HCT116 (cell line): ENCODE data around the gene MYO1B. TPM values are rescaled to one million over a fixed set of nuclear protein-coding genes. Genes with fewer than 3 reads are reported as not detected.

Source experiments
- ATAC-seq: fragments of 200-7000 bp; cut with Tn5 transposase; 2 replicates; pipeline ENCODE4 v1.9.1; 2020; ENCODE audit warnings: mild to moderate bottlenecking, moderate library complexity
- BruUV-seq: library from RNA; stranded (reverse); fragments of 400-500 nt; replicated peaks from 2 replicates; lab custom pipeline; 2021; lab: Mats Ljungman, UMichigan
- CTCF ChIA-PET: fragments of 300-600 bp; sonication (Branson Sonifier 250); formaldehyde crosslinking; loops from one replicate; lab custom pipeline; 2021; ENCODE audit warnings: antibody characterized with exemption; lab: Charles Lee
- POLR2A ChIA-PET: fragments of 300-600, 350-600 bp; sonication (Branson Sonifier 250); formaldehyde crosslinking; loops from one replicate; lab custom pipeline; 2021; ENCODE audit warnings: antibody characterized with exemption; lab: Charles Lee
- RAD21 ChIA-PET, 2 experiments: fragments of 300-600 bp; sonication (Branson Sonifier 250); formaldehyde crosslinking; loops; one replicate each; lab custom pipeline; 2023; ENCODE audit warnings: low total read pairs in 2 of 2; ENCODE audit not compliant: uncharacterized antibody in 2 of 2, unreplicated experiment in 2 of 2, low non-redundant PET in 1 of 2; lab: Charles Lee
- DNase-seq: peaks from one replicate; pipeline ENCODE4 v3.0.0-alpha.2; 2010; ENCODE audit warnings: low read depth, low spot score
- H2AFZ ChIP-seq: fragments of 200-600 bp; shearing (Covaris generic), sonication (generic); 2 replicates; pipeline ENCODE4 v1.6.1; 2017; ENCODE audit warnings: low read depth, mixed run types, mixed read lengths, antibody characterized with exemption, low read length; ENCODE audit not compliant: poor library complexity, severe bottlenecking
- H3K27ac ChIP-seq: 2 replicates; pipeline ENCODE4 v1.5.1; 2012; ENCODE audit warnings: low read depth, low read length
- H3K27me3 ChIP-seq: fragments of 200-600 bp; sonication (generic); 2 replicates; pipeline ENCODE4 v1.6.1; 2016; ENCODE audit warnings: mixed run types, low read length, mixed read lengths; ENCODE audit not compliant: insufficient read depth
- H3K36me3 ChIP-seq, 2 experiments: fragments of 200-500 bp in 1 of 2; fragments of 200-600 bp in 1 of 2; sonication (Bioruptor generic) in 1 of 2; sonication (generic) in 1 of 2; 2 replicates each; pipeline versions ENCODE4 v1.5.1 to v1.6.1; 2014 to 2016; ENCODE audit warnings: low read length in 2 of 2, inconsistent platforms in 1 of 2, mixed read lengths in 1 of 2, mixed run types in 1 of 2; ENCODE audit not compliant: insufficient read depth in 2 of 2, control insufficient read depth in 1 of 2
- H3K4me1 ChIP-seq, 2 experiments: fragments of 200-600 bp in 1 of 2; sonication (generic) in 1 of 2; 2 replicates each; pipeline versions ENCODE4 v1.5.1 to v1.6.1; 2012 to 2017; ENCODE audit warnings: low read length in 2 of 2, inconsistent platforms in 1 of 2, mild to moderate bottlenecking in 1 of 2, mixed read lengths in 1 of 2, mixed run types in 1 of 2, moderate library complexity in 1 of 2; ENCODE audit not compliant: insufficient read depth in 2 of 2, control insufficient read depth in 1 of 2
- H3K4me2 ChIP-seq: fragments of 200-600 bp; sonication (generic); 2 replicates; pipeline ENCODE4 v1.6.1; 2017; ENCODE audit warnings: mixed run types, low read length, mixed read lengths
- H3K4me3 ChIP-seq, 2 experiments: fragments of 200-600 bp in 1 of 2; sonication (generic) in 1 of 2; replicated peaks in 1 of 2; 2 replicates each; pipeline ENCODE4 v1.5.1; 2011 to 2016; ENCODE audit warnings: low read length in 2 of 2, control low read depth in 1 of 2, low read depth in 1 of 2, mild to moderate bottlenecking in 1 of 2, mixed read lengths in 1 of 2, mixed run types in 1 of 2
- H3K79me2 ChIP-seq: fragments of 200-600 bp; sonication (generic); 2 replicates; pipeline ENCODE4 v1.6.1; 2017; ENCODE audit warnings: mild to moderate bottlenecking, mixed run types, low read length, moderate library complexity, mixed read lengths; ENCODE audit not compliant: insufficient read depth
- H3K9ac ChIP-seq: fragments of 200-600 bp; sonication (generic); 2 replicates; pipeline ENCODE4 v1.6.1; 2016; ENCODE audit warnings: low read length, mixed read lengths
- H3K9me2 ChIP-seq: fragments of 200-600 bp; sonication (generic), shearing (Covaris generic); 2 replicates; pipeline ENCODE4 v1.6.1; 2017; ENCODE audit warnings: mixed run types, mild to moderate bottlenecking, moderate library complexity; ENCODE audit not compliant: insufficient read depth
- H3K9me3 ChIP-seq, 2 experiments: fragments of 200-500 bp in 1 of 2; fragments of 200-600 bp in 1 of 2; sonication (Bioruptor generic) in 1 of 2; sonication (generic) in 1 of 2; 2 replicates each; pipeline ENCODE4 v1.6.1; 2014 to 2017; ENCODE audit warnings: low read length in 2 of 2, mixed read lengths in 2 of 2, inconsistent platforms in 1 of 2, low read depth in 1 of 2, mild to moderate bottlenecking in 1 of 2, mixed run types in 1 of 2, moderate library complexity in 1 of 2; ENCODE audit not compliant: control insufficient read depth in 1 of 2, insufficient read depth in 1 of 2
- H4K20me1 ChIP-seq: fragments of 200-600 bp; sonication (generic), shearing (Covaris generic); 2 replicates; pipeline ENCODE4 v1.6.1; 2017; ENCODE audit warnings: mixed run types, mild to moderate bottlenecking, moderate library complexity; ENCODE audit not compliant: insufficient read depth
- CBX3 ChIP-seq: IDR thresholded peaks from 2 replicates; pipeline ENCODE4 v1.6.1; 2012; ENCODE audit warnings: low read depth
- CEBPB ChIP-seq: IDR thresholded peaks from 2 replicates; pipeline ENCODE4 v1.6.1; 2012; ENCODE audit warnings: low read depth
- EGR1 ChIP-seq: IDR thresholded peaks from 2 replicates; pipeline ENCODE4 v1.6.1; 2012; ENCODE audit warnings: low read depth
- EZH2 ChIP-seq: fragments of 200-600 bp; sonication (generic); IDR thresholded peaks from 2 replicates; pipeline ENCODE4 v1.6.1; 2017; ENCODE audit warnings: antibody characterized with exemption, mixed run types
- EZH2phosphoT487 ChIP-seq: fragments of 200-600 bp; IDR thresholded peaks from 2 replicates; pipeline ENCODE4 v1.6.1; 2018; ENCODE audit warnings: antibody characterized with exemption, borderline replicate concordance
- JUND ChIP-seq: IDR thresholded peaks from 2 replicates; pipeline ENCODE4 v1.6.1; 2012
- POLR2A ChIP-seq: IDR thresholded peaks from 2 replicates; pipeline ENCODE4 v1.7.0; 2011; ENCODE audit warnings: borderline replicate concordance; ENCODE audit not compliant: insufficient read depth, insufficient read length; ENCODE audit errors: extremely low read depth
- POLR2AphosphoS5 ChIP-seq: IDR thresholded peaks from 2 replicates; pipeline ENCODE4 v1.6.1; 2011; ENCODE audit warnings: mild to moderate bottlenecking, low read depth, low read length, moderate library complexity
- RAD21 ChIP-seq: IDR thresholded peaks from 2 replicates; pipeline ENCODE4 v1.6.1; 2012; ENCODE audit warnings: low read depth, mild to moderate bottlenecking
- SP1 ChIP-seq: IDR thresholded peaks from 2 replicates; pipeline ENCODE4 v1.6.1; 2012; ENCODE audit warnings: low read depth
- SRF ChIP-seq: IDR thresholded peaks from 2 replicates; pipeline ENCODE4 v1.6.1; 2012; ENCODE audit warnings: low read depth
- TCF7L2 ChIP-seq: IDR thresholded peaks from 2 replicates; pipeline ENCODE4 v1.7.0; 2011; ENCODE audit warnings: borderline replicate concordance, inconsistent platforms; ENCODE audit not compliant: insufficient read depth, insufficient read length; ENCODE audit errors: extremely low read depth
- ZFX ChIP-seq: fragments of 450-650 bp; IDR thresholded peaks from 2 replicates; pipeline ENCODE4 v1.6.1; 2017
- ZNF274 ChIP-seq: fragments of 200-500 bp; sonication (Bioruptor generic); IDR thresholded peaks from 2 replicates; pipeline ENCODE4 v1.6.1; 2014; ENCODE audit warnings: mild to moderate bottlenecking, low read depth, low read length, inconsistent platforms
- intact Hi-C: fragments of 100-400 bp; cut with micrococcal nuclease; formaldehyde crosslinking; loops from 2 replicates; pipeline ENCODE4 v1.10.0; 2022
- total RNA-seq: library from RNA; stranded (reverse); gene quantifications from one replicate; pipeline ENCODE4 v1.2.1, GENCODE V29; 2021; ENCODE audit not compliant: unreplicated experiment
- TF ChIP-seq, protein P1 (sequence below): IDR thresholded peaks from 2 replicates; pipeline ENCODE4 v1.6.1; 2012
- TF ChIP-seq, protein P2 (sequence below): IDR thresholded peaks from 2 replicates; pipeline ENCODE4 v1.6.1; 2012; ENCODE audit warnings: low read depth
- TF ChIP-seq, protein P3 (sequence below): IDR thresholded peaks from 2 replicates; pipeline ENCODE4 v1.6.1; 2011; ENCODE audit warnings: mild to moderate bottlenecking, low read length, moderate library complexity; ENCODE audit not compliant: insufficient replicate concordance; ENCODE audit errors: extremely low read depth

The MYO1B gene
- total RNA-seq, 1 experiment from 2014 or later = 51.7 TPM

DNA sequence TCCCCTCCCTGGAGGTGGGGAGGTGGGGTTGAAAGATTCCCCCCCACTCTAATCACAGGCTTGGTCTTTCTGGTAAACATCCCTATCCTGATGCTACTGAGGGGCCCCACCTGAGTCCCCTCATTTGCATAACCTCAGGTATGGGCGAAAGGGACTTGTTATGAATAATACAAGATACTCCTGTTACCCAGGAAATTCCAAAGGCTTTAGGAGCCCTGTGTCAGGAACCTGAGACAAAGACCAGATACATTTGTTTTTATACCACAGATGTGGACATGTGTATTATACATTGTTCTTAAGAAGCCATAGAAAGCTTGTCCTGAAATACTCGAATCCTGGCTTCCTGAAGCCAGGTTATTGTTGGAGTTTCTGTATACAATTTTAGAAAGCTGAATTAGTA lies 62.8 kb downstream of the MYO1B start:
- H3K27ac ChIP-seq = no peak overlapping the region
- DNase-seq = no peak
- POLR2A ChIA-PET = no interaction called here

More for the DNA sequence above, 62.8 kb downstream of the MYO1B start:
- CTCF ChIA-PET = no interaction called here
- H3K4me3 ChIP-seq = no peak overlapping the region
- H3K9ac ChIP-seq = no peak overlapping the region
- TF ChIP-seq CBX3 = no peak
- TF ChIP-seq JUND = no peak
- TF ChIP-seq POLR2A = no peak
- no peak for TF ChIP-seq EZH2phosphoT487
- TF ChIP-seq POLR2AphosphoS5 = no peak
- no peak for TF ChIP-seq SRF
- TF ChIP-seq EZH2 = no peak
- no peak for TF ChIP-seq ZFX
- TF ChIP-seq, protein P1, sequence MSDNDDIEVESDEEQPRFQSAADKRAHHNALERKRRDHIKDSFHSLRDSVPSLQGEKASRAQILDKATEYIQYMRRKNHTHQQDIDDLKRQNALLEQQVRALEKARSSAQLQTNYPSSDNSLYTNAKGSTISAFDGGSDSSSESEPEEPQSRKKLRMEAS = no peak
- TF ChIP-seq TCF7L2 = no peak
- no peak for TF ChIP-seq CEBPB
- TF ChIP-seq, protein P2, sequence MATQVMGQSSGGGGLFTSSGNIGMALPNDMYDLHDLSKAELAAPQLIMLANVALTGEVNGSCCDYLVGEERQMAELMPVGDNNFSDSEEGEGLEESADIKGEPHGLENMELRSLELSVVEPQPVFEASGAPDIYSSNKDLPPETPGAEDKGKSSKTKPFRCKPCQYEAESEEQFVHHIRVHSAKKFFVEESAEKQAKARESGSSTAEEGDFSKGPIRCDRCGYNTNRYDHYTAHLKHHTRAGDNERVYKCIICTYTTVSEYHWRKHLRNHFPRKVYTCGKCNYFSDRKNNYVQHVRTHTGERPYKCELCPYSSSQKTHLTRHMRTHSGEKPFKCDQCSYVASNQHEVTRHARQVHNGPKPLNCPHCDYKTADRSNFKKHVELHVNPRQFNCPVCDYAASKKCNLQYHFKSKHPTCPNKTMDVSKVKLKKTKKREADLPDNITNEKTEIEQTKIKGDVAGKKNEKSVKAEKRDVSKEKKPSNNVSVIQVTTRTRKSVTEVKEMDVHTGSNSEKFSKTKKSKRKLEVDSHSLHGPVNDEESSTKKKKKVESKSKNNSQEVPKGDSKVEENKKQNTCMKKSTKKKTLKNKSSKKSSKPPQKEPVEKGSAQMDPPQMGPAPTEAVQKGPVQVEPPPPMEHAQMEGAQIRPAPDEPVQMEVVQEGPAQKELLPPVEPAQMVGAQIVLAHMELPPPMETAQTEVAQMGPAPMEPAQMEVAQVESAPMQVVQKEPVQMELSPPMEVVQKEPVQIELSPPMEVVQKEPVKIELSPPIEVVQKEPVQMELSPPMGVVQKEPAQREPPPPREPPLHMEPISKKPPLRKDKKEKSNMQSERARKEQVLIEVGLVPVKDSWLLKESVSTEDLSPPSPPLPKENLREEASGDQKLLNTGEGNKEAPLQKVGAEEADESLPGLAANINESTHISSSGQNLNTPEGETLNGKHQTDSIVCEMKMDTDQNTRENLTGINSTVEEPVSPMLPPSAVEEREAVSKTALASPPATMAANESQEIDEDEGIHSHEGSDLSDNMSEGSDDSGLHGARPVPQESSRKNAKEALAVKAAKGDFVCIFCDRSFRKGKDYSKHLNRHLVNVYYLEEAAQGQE = no peak
- no peak for TF ChIP-seq ZNF274
- TF ChIP-seq SP1 = no peak
- TF ChIP-seq, protein P3, sequence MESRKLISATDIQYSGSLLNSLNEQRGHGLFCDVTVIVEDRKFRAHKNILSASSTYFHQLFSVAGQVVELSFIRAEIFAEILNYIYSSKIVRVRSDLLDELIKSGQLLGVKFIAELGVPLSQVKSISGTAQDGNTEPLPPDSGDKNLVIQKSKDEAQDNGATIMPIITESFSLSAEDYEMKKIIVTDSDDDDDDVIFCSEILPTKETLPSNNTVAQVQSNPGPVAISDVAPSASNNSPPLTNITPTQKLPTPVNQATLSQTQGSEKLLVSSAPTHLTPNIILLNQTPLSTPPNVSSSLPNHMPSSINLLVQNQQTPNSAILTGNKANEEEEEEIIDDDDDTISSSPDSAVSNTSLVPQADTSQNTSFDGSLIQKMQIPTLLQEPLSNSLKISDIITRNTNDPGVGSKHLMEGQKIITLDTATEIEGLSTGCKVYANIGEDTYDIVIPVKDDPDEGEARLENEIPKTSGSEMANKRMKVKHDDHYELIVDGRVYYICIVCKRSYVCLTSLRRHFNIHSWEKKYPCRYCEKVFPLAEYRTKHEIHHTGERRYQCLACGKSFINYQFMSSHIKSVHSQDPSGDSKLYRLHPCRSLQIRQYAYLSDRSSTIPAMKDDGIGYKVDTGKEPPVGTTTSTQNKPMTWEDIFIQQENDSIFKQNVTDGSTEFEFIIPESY = no peak
- TF ChIP-seq EGR1 = no peak
- no peak for TF ChIP-seq RAD21
- TF ChIP-seq, all 23 proteins: peak for 0
- intact Hi-C loops = no loop called here
- Histone ChIP-seq H3K9me3 (no peaks in the 10 kb centered on the region), H3K4me2 (no peak overlapping the region), H2AFZ (no peak overlapping the region), H3K79me2 (peaks cover 10% of the 10 kb centered on the region), H3K4me1 (peaks cover 21 to 37% of the 10 kb centered on the region in 2 experiments), H4K20me1 (no peaks in the 10 kb centered on the region), H3K36me3 (no peaks in the 10 kb centered on the region), H3K9me2 (no peaks in the 10 kb centered on the region), H3K27me3 (no peaks in the 10 kb centered on the region)
- no TSS peak for BruUV-seq
- RAD21 ChIA-PET = no interaction called here
- no peak for ATAC-seq
